ENCODE results near the gene NCSTN.

Gene NCSTN

DNA sequence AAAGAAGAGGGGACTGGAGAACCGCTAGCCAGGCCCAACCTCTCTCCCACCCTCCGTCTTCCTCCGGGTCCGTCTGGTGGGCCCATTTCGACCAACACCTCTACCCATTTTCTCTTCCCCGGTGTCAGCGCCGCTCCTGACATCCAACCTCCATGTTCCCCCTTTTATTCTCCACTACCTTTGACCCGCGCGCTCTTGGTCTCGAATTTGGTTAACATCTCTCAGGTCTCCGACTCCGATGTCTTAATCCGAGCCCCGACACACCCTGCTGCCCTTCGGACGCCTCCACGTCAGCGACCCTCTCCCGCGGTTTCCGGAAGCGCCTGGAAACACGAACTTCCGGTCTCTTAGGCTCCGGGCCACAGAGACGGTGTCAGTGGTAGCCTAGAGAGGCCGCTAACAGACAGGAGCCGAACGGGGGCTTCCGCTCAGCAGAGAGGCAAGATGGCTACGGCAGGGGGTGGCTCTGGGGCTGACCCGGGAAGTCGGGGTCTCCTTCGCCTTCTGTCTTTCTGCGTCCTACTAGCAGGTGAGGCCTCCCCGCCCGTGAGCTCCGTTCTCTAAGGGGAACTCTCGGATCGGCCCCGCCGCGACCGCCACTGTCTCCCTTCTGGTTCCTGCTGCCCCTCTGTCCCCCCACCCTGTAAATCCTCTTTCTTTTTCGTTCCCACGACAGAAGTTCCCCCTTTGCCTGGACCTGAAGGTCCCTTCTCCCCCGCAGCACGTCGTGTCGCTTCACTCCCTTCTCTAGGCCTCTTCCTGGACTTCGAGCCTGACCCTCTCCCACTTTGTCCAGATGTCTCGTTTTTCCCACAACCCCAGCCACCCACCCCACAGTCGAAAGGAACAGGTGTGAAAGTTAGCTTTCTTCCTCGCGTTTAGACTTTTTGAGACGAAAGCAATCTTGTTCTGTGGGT is at the start of gene NCSTN, which contains the start of gene COPA:
Gene NCSTN (plus strand): TSS at position 431 of the 917 bp plus-strand sequence. CDS start 14 bp downstream, at position 445.
Gene COPA (minus strand): TSS at position 298 of the 917 bp plus-strand sequence. CDS start 80 bp downstream, at position 218.
- no peak for TF ChIP-seq CTCF (IDR thresholded peaks at IDR 0.05)
- H3K27ac ChIP-seq = peak within 1 kb of the TSS; percentile 84 to 87
- H3K4me3 ChIP-seq = peak within 1 kb of the TSS; percentile 85
- peak; percentile 95 for DNase-seq (ENCODE audit: low spot score)

- DNase-seq (ENCODE audit: low spot score) = no peak
- Histone ChIP-seq H3K27ac (no peak overlapping the region), H3K4me3 (no peak overlapping the region)
- no peak for TF ChIP-seq CTCF (IDR thresholded peaks at IDR 0.05)
Measured at GRCh38 chr1:160296036-160296435, 47.1 kb upstream of the NCSTN start.

- no peak overlapping the region for H3K4me3 ChIP-seq
- DNase-seq (ENCODE audit: low spot score) = no peak
- no peak overlapping the region for H3K27ac ChIP-seq
- TF ChIP-seq CTCF (IDR thresholded peaks at IDR 0.05) = no peak
Measured at GRCh38 chr1:160300173-160300572, 43.0 kb upstream of the NCSTN start.

GRCh38 chr1:160307118-160307791 is 35.9 kb upstream of the NCSTN start:
- DNase-seq (ENCODE audit: low spot score) = no peak
- no peak overlapping the region for H3K4me3 ChIP-seq
- H3K27ac ChIP-seq = no peak overlapping the region
- no peak for TF ChIP-seq CTCF (IDR thresholded peaks at IDR 0.05)

DNA sequence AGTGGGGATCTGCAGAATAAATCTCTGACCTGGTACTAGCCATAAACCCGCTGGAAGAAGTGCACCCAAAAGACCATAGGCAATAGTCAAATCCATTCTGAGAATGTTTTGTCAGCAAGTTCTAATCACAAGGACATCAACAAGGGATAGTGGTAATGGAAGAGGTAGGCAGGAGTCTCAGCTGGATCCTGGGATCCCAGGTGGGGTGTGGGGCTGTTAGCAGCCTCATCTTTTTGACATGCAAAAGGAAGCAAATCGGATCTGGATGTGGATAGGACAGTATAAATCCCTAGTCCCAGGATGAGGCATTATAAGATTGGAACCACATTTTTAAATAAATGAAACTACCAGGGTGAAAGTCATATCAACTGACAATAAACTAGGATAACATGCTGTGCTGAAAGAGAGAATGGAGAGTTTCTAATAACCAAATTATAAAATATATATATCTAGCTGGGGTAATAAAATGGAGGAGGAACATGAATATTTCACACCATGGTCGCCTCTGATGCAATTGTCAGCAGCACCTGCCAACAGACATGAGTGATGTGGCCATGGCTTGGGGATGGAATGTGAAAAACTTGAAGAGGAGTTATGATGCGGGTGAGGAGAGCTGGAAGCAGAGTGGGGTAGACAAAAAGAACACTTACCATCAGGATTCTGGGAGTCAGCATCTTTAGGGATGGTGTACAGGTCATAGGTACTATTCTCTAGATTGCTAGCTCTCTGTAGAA is 34.6 kb upstream of the NCSTN start:
- Histone ChIP-seq H3K4me3 (no peak overlapping the region), H3K27ac (no peak overlapping the region)
- no peak for TF ChIP-seq CTCF (IDR thresholded peaks at IDR 0.05)
- no peak for DNase-seq (ENCODE audit: low spot score)

DNA sequence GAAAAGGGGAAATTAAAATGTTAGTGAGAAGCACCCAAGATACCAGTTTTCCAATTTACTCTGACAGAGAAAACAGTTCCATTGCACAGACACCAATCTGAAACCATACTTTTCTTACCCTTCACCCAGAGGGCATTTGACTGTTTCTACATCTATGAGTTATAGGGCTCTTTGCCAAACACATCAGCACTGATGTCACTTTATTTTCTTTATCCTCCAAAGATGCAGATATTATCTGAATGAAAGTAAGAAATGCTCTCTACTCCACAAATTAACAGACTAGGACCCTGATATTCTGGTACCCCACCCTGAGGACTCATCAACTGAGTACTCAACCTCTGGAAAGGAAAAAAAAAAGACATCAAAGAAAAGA is 34.0 kb upstream of the NCSTN start:
- Histone ChIP-seq H3K27ac (no peak overlapping the region), H3K4me3 (no peak overlapping the region)
- no peak for TF ChIP-seq CTCF (IDR thresholded peaks at IDR 0.05)
- DNase-seq (ENCODE audit: low spot score) = no peak
